T-cell (primary cell): ENCODE data around the gene CADM2. TPM values are rescaled to one million over a fixed set of nuclear protein-coding genes. Genes with fewer than 3 reads are reported as not detected.

Experiments
- ATAC-seq, 4 experiments: fragments of 200-7000 bp in 3 of 4; fragments of 150-1000 bp in 1 of 4; cut with Tn5 transposase; replicated peaks in 1 of 4; 1 replicate in 3 of 4; 2 replicates in 1 of 4; pipeline ENCODE4 v1.10.0; 2021; ENCODE audit warnings: moderate library complexity in 3 of 4, mild to moderate bottlenecking in 2 of 4, moderate number of reproducible peaks in 1 of 4
- CTCF ChIA-PET, 2 donors: fragments of 300-600 bp; sonication (Branson Sonifier 250); formaldehyde crosslinking; loops; one replicate each; lab custom pipeline; 2022; ENCODE audit warnings: antibody characterized with exemption in 2 of 2; lab: Charles Lee
- POLR2A ChIA-PET, 2 donors: fragments of 300-600 bp; sonication (Branson Sonifier 250); formaldehyde crosslinking; loops; one replicate each; lab custom pipeline; 2022; ENCODE audit warnings: antibody characterized with exemption in 2 of 2; lab: Charles Lee
- DNase-seq, 35 experiments: peaks; one replicate each; pipeline versions ENCODE4 v3.0.0 to v3.0.0-alpha.2; 2013 to 2023
- H3K27ac ChIP-seq: one replicate; pipeline ENCODE4 v1.5.1; 2013; ENCODE audit warnings: low read length
- H3K27me3 ChIP-seq, 2 experiments: replicated peaks in 1 of 2; 1 replicate in 1 of 2; 2 replicates in 1 of 2; pipeline versions ENCODE4 v1.6.1 to v1.7.0; 2013; ENCODE audit warnings: low read length in 1 of 2, mixed read lengths in 1 of 2; ENCODE audit not compliant: control insufficient read depth in 2 of 2, insufficient read depth in 2 of 2; ENCODE audit errors: extremely low read depth in 1 of 2
- H3K36me3 ChIP-seq, 2 donors: 1 replicate in 1 of 2; 2 replicates in 1 of 2; pipeline versions ENCODE4 v1.6.1 to v1.7.0; 2013; ENCODE audit warnings: low read length in 1 of 2; ENCODE audit not compliant: control insufficient read depth in 2 of 2, insufficient read depth in 1 of 2; ENCODE audit errors: extremely low read depth in 1 of 2
- H3K4me1 ChIP-seq, 2 experiments: 1 replicate in 1 of 2; 2 replicates in 1 of 2; pipeline versions ENCODE4 v1.6.1 to v1.7.0; 2013; ENCODE audit warnings: low read length in 2 of 2, mixed read lengths in 1 of 2; ENCODE audit not compliant: insufficient read depth in 2 of 2, control insufficient read depth in 1 of 2; ENCODE audit errors: extremely low read depth in 1 of 2
- H3K4me3 ChIP-seq, 2 donors: 1 replicate in 1 of 2; 2 replicates in 1 of 2; pipeline versions ENCODE4 v1.5.1 to v1.7.0; 2013; ENCODE audit warnings: mild to moderate bottlenecking in 2 of 2, low read length in 1 of 2, moderate library complexity in 1 of 2; ENCODE audit not compliant: control insufficient read depth in 1 of 2; ENCODE audit errors: extremely low read depth in 1 of 2
- H3K9me3 ChIP-seq: 2 replicates; pipeline ENCODE4 v1.7.0; 2013
- H3K27ac Mint-ChIP-seq, 2 donors: one replicate each; pipeline ENCODE4 v1.8.0; 2020 to 2021; ENCODE audit warnings: mild to moderate bottlenecking in 2 of 2, mixed read lengths in 2 of 2
- H3K27me3 Mint-ChIP-seq, 2 donors: one replicate each; pipeline ENCODE4 v1.8.0; 2021 to 2022; ENCODE audit warnings: mixed read lengths in 2 of 2
- H3K36me3 Mint-ChIP-seq: one replicate; pipeline ENCODE4 v1.8.0; 2021; ENCODE audit warnings: mixed read lengths
- H3K4me1 Mint-ChIP-seq, 3 donors: one replicate each; pipeline ENCODE4 v1.8.0; 2020 to 2022; ENCODE audit warnings: mixed read lengths in 3 of 3, mild to moderate bottlenecking in 1 of 3
- H3K4me3 Mint-ChIP-seq, 3 donors: one replicate each; pipeline ENCODE4 v1.8.0; 2020 to 2022; ENCODE audit warnings: mild to moderate bottlenecking in 3 of 3, mixed read lengths in 3 of 3, moderate library complexity in 3 of 3
- H3K9me3 Mint-ChIP-seq, 3 donors: one replicate each; pipeline ENCODE4 v1.8.0; 2020 to 2022; ENCODE audit warnings: mixed read lengths in 3 of 3
- WGBS: methylation state at CpG from one replicate; pipeline ENCODE4 v1.1.5; 2013; ENCODE audit warnings: missing lambda C conversion rate; ENCODE audit not compliant: insufficient coverage; 5-methylcytosine and 5-hydroxymethylcytosine counted together
- total RNA-seq, 35 experiments: library from RNA in 6 of 35; stranded (reverse) in 6 of 35; fragments of 120-200 nt in 1 of 35; gene quantifications; one replicate each; pipeline versions ENCODE4 v1.2.1 to v1.2.4 and lab custom pipeline; 2013 to 2026

CADM2 gene
- total RNA-seq, 5 donors from 2014 or later (not counting 1 experiment from before 2014, with no cell fraction given), result 0.23 to 0.25 TPM; not detected in 3

DNA sequence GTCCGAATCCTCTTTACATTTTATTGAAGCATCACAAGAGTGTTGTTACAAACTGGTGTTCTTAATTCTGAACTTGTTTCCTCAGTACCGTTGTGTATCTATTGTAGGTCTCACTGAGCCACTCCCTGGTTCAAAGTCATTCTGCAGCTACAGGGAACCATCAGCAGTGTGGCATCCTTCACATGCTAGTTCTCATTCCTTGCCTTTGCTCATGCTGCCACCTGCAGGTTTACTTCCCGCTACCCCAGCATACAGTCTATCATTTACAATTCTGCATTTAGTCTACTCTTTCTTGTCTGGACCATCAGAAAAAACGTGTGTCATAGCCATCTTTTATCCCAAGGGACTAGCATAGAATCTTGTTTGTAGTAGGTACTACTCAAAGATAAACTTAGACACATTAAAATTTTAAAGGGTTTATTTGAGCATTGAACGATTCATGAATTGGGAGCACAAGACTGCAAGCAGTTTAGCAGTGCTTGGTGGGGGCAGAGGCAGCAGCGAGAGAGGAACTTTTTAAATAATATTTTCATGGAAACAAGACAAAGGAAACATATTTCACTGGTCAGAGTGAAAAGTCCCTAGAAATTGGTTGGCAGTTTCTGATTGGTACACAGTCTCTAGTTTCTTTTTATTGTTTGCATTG lies 402.1 kb downstream of the CADM2 start:
- Histone ChIP-seq H3K4me3 (no peak overlapping the region), H3K9me3 (no peaks in the 10 kb centered on the region), H3K4me1 (no peaks in the 10 kb centered on the region), H3K27ac (no peak overlapping the region), H3K27me3 (no peaks in the 10 kb centered on the region), H3K36me3 (no peaks in the 10 kb centered on the region)
- POLR2A ChIA-PET, result no interaction called here
- H3K4me3 Mint-ChIP-seq, result no peak overlapping the region
- WGBS, result 31% methylated on average over 2 of the region's 6 CpGs
- ATAC-seq, result no peak
- H3K27ac Mint-ChIP-seq, result no peak overlapping the region
- H3K4me1 Mint-ChIP-seq, result no peaks in the 10 kb centered on the region
- no peaks in the 10 kb centered on the region for H3K36me3 Mint-ChIP-seq
- peaks cover 5 to 11% (median 6%) of the 10 kb centered on the region in 3 donors for H3K9me3 Mint-ChIP-seq
- no peaks in the 10 kb centered on the region for H3K27me3 Mint-ChIP-seq
- CTCF ChIA-PET, result no interaction called here
- no peak for DNase-seq

DNA sequence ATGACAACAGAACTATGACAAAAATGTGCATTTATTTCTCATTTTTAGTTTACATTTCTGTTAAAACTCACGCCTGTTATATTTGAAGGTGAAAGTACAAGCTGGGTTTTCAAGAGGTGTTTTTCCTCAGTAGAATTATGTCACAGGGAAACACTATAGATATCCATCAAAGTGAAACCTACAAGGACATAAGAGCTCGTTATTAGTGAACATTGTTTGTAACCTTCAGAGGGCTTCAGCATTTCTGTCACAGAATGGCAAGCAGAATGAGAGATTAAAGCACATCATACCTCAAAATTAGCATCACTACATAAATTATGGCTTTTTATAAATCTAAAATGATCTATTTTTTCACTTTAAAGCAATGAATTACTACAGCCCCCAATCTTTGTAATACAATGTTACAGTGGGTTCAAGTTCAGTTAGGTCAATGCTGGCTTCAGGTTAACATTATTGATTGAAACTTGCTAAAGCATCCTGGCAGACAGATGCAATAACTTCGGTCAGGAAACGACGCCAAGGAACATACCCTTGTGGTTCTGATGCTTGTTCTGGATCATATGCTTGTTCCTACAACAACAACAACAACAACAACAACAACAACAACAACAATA lies 405.6 kb downstream of the CADM2 start:
- H3K36me3 ChIP-seq, result no peaks in the 10 kb centered on the region
- Mint-ChIP-seq H3K4me3 (no peak overlapping the region), H3K4me1 (no peaks in the 10 kb centered on the region), H3K27ac (no peak overlapping the region), H3K9me3 (peaks cover 0 to 6% (median 5%) of the 10 kb centered on the region in 3 donors), H3K27me3 (no peaks in the 10 kb centered on the region), H3K36me3 (no peaks in the 10 kb centered on the region)
- ATAC-seq (no peak), DNase-seq (no peak)
- H3K27ac ChIP-seq, result no peak overlapping the region
- POLR2A ChIA-PET, result no interaction called here
- CTCF ChIA-PET, result no interaction called here
- no peak overlapping the region for H3K4me3 ChIP-seq
- no peaks in the 10 kb centered on the region for H3K27me3 ChIP-seq
- no peaks in the 10 kb centered on the region for H3K4me1 ChIP-seq
- no peaks in the 10 kb centered on the region for H3K9me3 ChIP-seq
- no CpG with 5 or more reads among the region's 5 CpGs for WGBS

DNA sequence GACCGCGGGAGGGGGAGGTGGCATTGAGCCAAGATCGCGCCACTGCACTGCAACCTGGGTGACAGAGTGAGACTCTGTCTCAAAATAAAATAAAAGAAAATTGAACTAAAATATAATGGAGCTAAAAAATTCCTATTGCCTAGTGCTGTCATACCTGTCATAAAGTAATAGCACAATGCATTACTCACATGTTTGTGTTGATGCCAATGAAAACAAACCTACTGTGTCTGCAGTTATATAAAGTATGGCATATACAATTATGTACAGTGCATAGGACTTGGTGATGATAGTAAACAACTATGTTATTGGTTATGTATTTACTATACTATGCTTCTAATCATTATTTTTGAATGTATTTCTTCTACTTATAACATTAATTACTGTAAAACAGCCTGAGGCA lies 411.6 kb downstream of the CADM2 start:
- DNase-seq, result no peak
- H3K27ac ChIP-seq, result no peak overlapping the region
- H3K9me3 ChIP-seq, result no peaks in the 10 kb centered on the region
- ATAC-seq, result no peak
- Mint-ChIP-seq H3K9me3 (peaks cover 0 to 8% (median 6%) of the 10 kb centered on the region in 3 donors), H3K36me3 (no peaks in the 10 kb centered on the region), H3K4me1 (no peaks in the 10 kb centered on the region), H3K4me3 (no peak overlapping the region), H3K27me3 (no peaks in the 10 kb centered on the region), H3K27ac (no peak overlapping the region)
- no peaks in the 10 kb centered on the region for H3K36me3 ChIP-seq
- H3K4me1 ChIP-seq, result no peaks in the 10 kb centered on the region
- no peaks in the 10 kb centered on the region for H3K27me3 ChIP-seq
- no peak overlapping the region for H3K4me3 ChIP-seq
- no CpG with 5 or more reads among the region's 4 CpGs for WGBS
- ChIA-PET POLR2A (no interaction called here), CTCF (no interaction called here)

DNA sequence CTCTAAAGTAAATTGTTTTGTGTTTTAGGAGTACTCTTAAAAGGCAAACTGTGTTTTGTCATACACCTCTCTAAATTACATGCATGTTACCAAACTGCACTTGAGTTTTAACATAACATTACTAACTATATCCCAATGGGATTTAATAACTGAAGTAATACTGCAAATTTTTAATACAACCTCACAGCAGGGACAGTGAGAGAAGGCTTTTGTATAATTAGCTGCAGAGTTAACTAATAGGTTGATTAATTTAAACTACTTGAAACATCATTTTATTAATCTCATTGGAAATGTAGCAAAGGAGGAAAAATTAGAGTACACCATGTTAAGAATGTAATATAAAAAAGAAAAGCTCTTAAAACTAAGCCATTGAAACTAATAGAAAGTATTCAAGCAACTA lies 417.3 kb downstream of the CADM2 start:
- Mint-ChIP-seq H3K36me3 (no peaks in the 10 kb centered on the region), H3K4me3 (no peak overlapping the region), H3K9me3 (peaks cover 6 to 18% (median 9%) of the 10 kb centered on the region in 3 donors), H3K27me3 (no peaks in the 10 kb centered on the region), H3K27ac (no peak overlapping the region), H3K4me1 (no peaks in the 10 kb centered on the region)
- H3K36me3 ChIP-seq, result no peaks in the 10 kb centered on the region
- H3K9me3 ChIP-seq, result no peaks in the 10 kb centered on the region
- H3K27ac ChIP-seq, result no peak overlapping the region
- H3K27me3 ChIP-seq, result no peaks in the 10 kb centered on the region
- DNase-seq, result no peak
- no peaks in the 10 kb centered on the region for H3K4me1 ChIP-seq
- no peak for ATAC-seq
- ChIA-PET CTCF (no interaction called here), POLR2A (no interaction called here)
- H3K4me3 ChIP-seq, result no peak overlapping the region

DNA sequence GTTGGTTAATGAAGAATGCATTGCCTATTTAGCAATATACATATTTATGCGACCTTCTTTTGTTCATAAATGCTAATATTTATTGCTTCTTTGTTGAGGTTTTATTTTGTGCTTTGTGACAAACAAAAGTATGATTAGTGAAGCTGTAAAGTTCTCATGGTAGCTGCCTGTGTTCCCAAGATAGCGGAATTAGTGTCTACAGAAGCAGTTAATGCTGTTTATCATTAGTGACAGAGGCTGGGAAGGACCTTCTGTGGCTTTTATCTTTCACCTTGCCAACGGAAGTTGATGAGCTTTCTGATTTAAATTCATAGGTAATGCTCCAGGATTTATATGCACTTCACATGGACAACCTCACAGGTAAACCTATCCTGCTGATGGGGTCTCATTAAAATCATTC lies 418.3 kb downstream of the CADM2 start:
- no peak overlapping the region for H3K4me3 Mint-ChIP-seq
- 58% methylated on average over 2 of the region's 3 CpGs for WGBS
- no peaks in the 10 kb centered on the region for H3K27me3 ChIP-seq
- no peak for ATAC-seq
- no peaks in the 10 kb centered on the region for H3K36me3 Mint-ChIP-seq
- no peaks in the 10 kb centered on the region for H3K27me3 Mint-ChIP-seq
- peaks cover 8 to 18% (median 9%) of the 10 kb centered on the region in 3 donors for H3K9me3 Mint-ChIP-seq
- H3K9me3 ChIP-seq, result no peaks in the 10 kb centered on the region
- H3K27ac ChIP-seq, result no peak overlapping the region
- no peak for DNase-seq
- H3K4me1 Mint-ChIP-seq, result no peaks in the 10 kb centered on the region
- no peak overlapping the region for H3K4me3 ChIP-seq
- H3K27ac Mint-ChIP-seq, result no peak overlapping the region
- no peaks in the 10 kb centered on the region for H3K4me1 ChIP-seq
- no peaks in the 10 kb centered on the region for H3K36me3 ChIP-seq
- ChIA-PET CTCF (no interaction called here), POLR2A (no interaction called here)

DNA sequence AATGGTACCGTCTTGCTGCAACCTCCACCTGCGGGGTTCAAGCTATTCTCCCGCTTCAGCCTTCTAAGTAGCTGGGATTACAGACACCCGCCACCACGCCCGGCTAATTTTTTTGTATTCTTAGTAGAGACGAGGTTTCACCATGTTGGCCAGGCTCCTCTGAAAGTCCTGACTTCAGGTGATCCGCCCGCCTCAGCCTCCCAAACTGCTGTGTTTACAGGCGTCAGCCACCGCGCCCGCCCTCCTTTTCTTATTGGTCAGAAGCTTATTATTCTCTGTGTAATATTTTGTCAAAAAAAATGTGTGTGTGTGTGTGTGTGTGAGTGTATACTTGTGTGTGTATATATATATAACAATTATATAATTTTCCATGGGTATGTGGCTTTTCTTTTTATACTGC lies 425.6 kb downstream of the CADM2 start:
- Mint-ChIP-seq H3K4me3 (no peak overlapping the region), H3K36me3 (no peaks in the 10 kb centered on the region), H3K4me1 (no peaks in the 10 kb centered on the region), H3K9me3 (peaks cover 6 to 11% (median 10%) of the 10 kb centered on the region in 3 donors), H3K27me3 (no peaks in the 10 kb centered on the region), H3K27ac (no peak overlapping the region)
- 94% methylated on average over 8 of the region's 13 CpGs for WGBS
- no peaks in the 10 kb centered on the region for H3K36me3 ChIP-seq
- ChIA-PET CTCF (interaction anchor here in 1 of 2 donors (0.6 kb wide), 1 partner anchor 21 kb away, joined by 4 read pairs; no protein-coding TSS in a partner anchor), POLR2A (no interaction called here)
- no peaks in the 10 kb centered on the region for H3K4me1 ChIP-seq
- ATAC-seq (no peak), DNase-seq (no peak)
- no peaks in the 10 kb centered on the region for H3K9me3 ChIP-seq
- H3K27ac ChIP-seq, result no peak overlapping the region
- H3K4me3 ChIP-seq, result no peak overlapping the region
- no peaks in the 10 kb centered on the region for H3K27me3 ChIP-seq
